Osteoblast (primary cell): ENCODE results near the gene LIMK1. TPM values are rescaled to one million over a fixed set of nuclear protein-coding genes. Genes with fewer than 3 reads are reported as not detected.

ENCODE experiments used
- DNase-seq: peaks from one replicate; pipeline ENCODE4 v3.0.0; 2011; ENCODE audit warnings: low spot score, mixed read lengths; ENCODE audit not compliant: insufficient read length; ENCODE audit errors: missing footprints
- H2AFZ ChIP-seq: 2 replicates; pipeline ENCODE4 v1.6.0; 2011; ENCODE audit warnings: mild to moderate bottlenecking, low read length
- H3K27ac ChIP-seq: 2 replicates; pipeline ENCODE4 v1.5.1; 2011; ENCODE audit warnings: mild to moderate bottlenecking, low read depth, low read length, moderate library complexity
- H3K27me3 ChIP-seq: 2 replicates; pipeline ENCODE4 v1.6.0; 2012; ENCODE audit warnings: mild to moderate bottlenecking, control low read depth, inconsistent platforms, low read length, moderate library complexity; ENCODE audit not compliant: insufficient read depth
- H3K36me3 ChIP-seq: 2 replicates; pipeline ENCODE4 v1.5.1; 2011; ENCODE audit warnings: mild to moderate bottlenecking, low read length, control low read depth, moderate library complexity; ENCODE audit not compliant: insufficient read depth
- H3K4me1 ChIP-seq: 2 replicates; pipeline ENCODE4 v1.5.1; 2011; ENCODE audit warnings: mild to moderate bottlenecking, low read length, control low read depth, moderate library complexity; ENCODE audit not compliant: insufficient read depth
- H3K4me2 ChIP-seq: 2 replicates; pipeline ENCODE4 v1.6.0; 2011; ENCODE audit warnings: mild to moderate bottlenecking, low read length; ENCODE audit not compliant: insufficient read depth
- H3K4me3 ChIP-seq: fragments of 200-600 bp; sonication (generic); 3 replicates; pipeline ENCODE4 v1.5.1; 2012; ENCODE audit warnings: mild to moderate bottlenecking, low read length, inconsistent platforms; ENCODE audit not compliant: insufficient read depth
- H3K79me2 ChIP-seq: 2 replicates; pipeline ENCODE4 v1.6.0; 2012; ENCODE audit warnings: mild to moderate bottlenecking, low read length, control low read depth, inconsistent platforms; ENCODE audit not compliant: insufficient read depth
- H3K9me3 ChIP-seq: 2 replicates; pipeline ENCODE4 v1.5.1; 2011; ENCODE audit warnings: low read depth, low read length, control low read depth
- H4K20me1 ChIP-seq: 2 replicates; pipeline ENCODE4 v1.6.0; 2012; ENCODE audit warnings: mild to moderate bottlenecking, low read length, control low read depth; ENCODE audit not compliant: insufficient read depth
- CTCF ChIP-seq: IDR thresholded peaks from 2 replicates; pipeline ENCODE4 v1.5.1; 2011; ENCODE audit warnings: mild to moderate bottlenecking, low read depth, low read length, moderate library complexity; ENCODE audit errors: extremely low read depth
- total RNA-seq: library from RNA; depleted of rRNA; stranded (reverse); fragments of >200 nt; gene quantifications from 2 replicates; pipeline ENCODE4 v1.2.3, GENCODE V29; 2012

Gene LIMK1
- total RNA-seq, 1 donor: 46.7 TPM

- H3K9me3 ChIP-seq: peaks cover 7% of the 10 kb centered on the region
- H3K27ac ChIP-seq: no peak overlapping the region
- DNase-seq: no peak
- no peak overlapping the region for H2AFZ ChIP-seq
- no peaks in the 10 kb centered on the region for H3K27me3 ChIP-seq
- peaks cover 16% of the 10 kb centered on the region for H3K4me1 ChIP-seq
- H3K4me3 ChIP-seq: no peak overlapping the region
- no peak overlapping the region for H3K4me2 ChIP-seq
- H3K79me2 ChIP-seq: peaks cover 24% of the 10 kb centered on the region
- H4K20me1 ChIP-seq: peaks cover 2% of the 10 kb centered on the region
- TF ChIP-seq CTCF: no peak
- peaks cover 70% of the 10 kb centered on the region for H3K36me3 ChIP-seq
These were observed 17.6 kb downstream of the LIMK1 start for GRCh38 chr7:74101061-74101681.

- H3K36me3 ChIP-seq: peaks cover 75% of the 10 kb centered on the region
- no peaks in the 10 kb centered on the region for H3K9me3 ChIP-seq
These were observed 19.7 kb downstream of the LIMK1 start for GRCh38 chr7:74103219-74103772.

GRCh38 chr7:74104702-74105101 is 21.1 kb downstream of the LIMK1 start:
- H2AFZ ChIP-seq: no peak overlapping the region
- H3K4me3 ChIP-seq: no peak overlapping the region
- no peak overlapping the region for H3K4me2 ChIP-seq
- H3K4me1 ChIP-seq: no peaks in the 10 kb centered on the region
- peaks cover 11% of the 10 kb centered on the region for H3K79me2 ChIP-seq
- peaks cover 75% of the 10 kb centered on the region for H3K36me3 ChIP-seq
- no peak overlapping the region for H3K27ac ChIP-seq
- no peak for TF ChIP-seq CTCF
- peaks cover 2% of the 10 kb centered on the region for H4K20me1 ChIP-seq
- H3K27me3 ChIP-seq: no peaks in the 10 kb centered on the region
- peak; percentile 80 for DNase-seq
- H3K9me3 ChIP-seq: no peaks in the 10 kb centered on the region

More at GRCh38 chr7:74103219-74103772, 19.7 kb downstream of the LIMK1 start:
- H3K4me1 ChIP-seq: peaks cover 8% of the 10 kb centered on the region
- H4K20me1 ChIP-seq: peaks cover 2% of the 10 kb centered on the region
- H2AFZ ChIP-seq: no peak overlapping the region
- DNase-seq: no peak
- no peak overlapping the region for H3K4me2 ChIP-seq
- no peaks in the 10 kb centered on the region for H3K27me3 ChIP-seq
- no peak overlapping the region for H3K27ac ChIP-seq
- TF ChIP-seq CTCF: no peak
- peaks cover 15% of the 10 kb centered on the region for H3K79me2 ChIP-seq
- H3K4me3 ChIP-seq: no peak overlapping the region

GRCh38 chr7:74105992-74106391 is 22.4 kb downstream of the LIMK1 start:
- DNase-seq: no peak
- Histone ChIP-seq H3K4me2 (no peak overlapping the region), H3K27ac (no peak overlapping the region), H3K4me3 (no peak overlapping the region), H3K27me3 (no peaks in the 10 kb centered on the region), H3K79me2 (peaks cover 8% of the 10 kb centered on the region), H3K36me3 (peaks cover 73% of the 10 kb centered on the region), H3K9me3 (no peaks in the 10 kb centered on the region), H3K4me1 (no peaks in the 10 kb centered on the region), H4K20me1 (peaks cover 2% of the 10 kb centered on the region), H2AFZ (no peak overlapping the region)
- TF ChIP-seq CTCF: no peak
